ENCODE measurements around the gene MGAT2.
"Not testable (repeated sequence)": the region's sequence is repeated elsewhere in the genome, so short reads cannot be mapped to it uniquely, and the experiment has no call there.

Gene MGAT2

GRCh38 chr14:49612671-49613070 lies 7.9 kb upstream of the MGAT2 start:
- no peak for DNase-seq

GRCh38 chr14:49614196-49614595 lies 6.4 kb upstream of the MGAT2 start:
- DNase-seq: no peak

DNA sequence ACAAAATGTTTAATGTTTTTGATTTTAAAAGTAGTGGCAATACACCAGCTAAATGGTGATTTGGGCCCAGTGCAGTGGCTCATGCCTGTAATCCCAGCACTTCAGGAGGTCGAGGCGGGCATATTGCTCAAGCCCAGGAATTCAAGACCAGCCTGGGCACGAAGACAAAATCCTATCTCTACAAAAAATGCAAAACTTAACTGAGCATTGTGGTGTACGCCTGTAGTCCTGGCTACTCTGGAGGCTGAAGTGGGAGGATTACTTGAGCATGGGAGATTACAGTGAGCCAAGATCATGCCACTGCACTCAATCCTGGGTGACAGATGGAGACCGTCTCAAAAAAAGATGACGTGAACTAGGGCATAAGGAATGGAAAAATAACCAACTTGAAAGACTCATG lies 4.8 kb upstream of the MGAT2 start:
- DNase-seq: no peak

DNA sequence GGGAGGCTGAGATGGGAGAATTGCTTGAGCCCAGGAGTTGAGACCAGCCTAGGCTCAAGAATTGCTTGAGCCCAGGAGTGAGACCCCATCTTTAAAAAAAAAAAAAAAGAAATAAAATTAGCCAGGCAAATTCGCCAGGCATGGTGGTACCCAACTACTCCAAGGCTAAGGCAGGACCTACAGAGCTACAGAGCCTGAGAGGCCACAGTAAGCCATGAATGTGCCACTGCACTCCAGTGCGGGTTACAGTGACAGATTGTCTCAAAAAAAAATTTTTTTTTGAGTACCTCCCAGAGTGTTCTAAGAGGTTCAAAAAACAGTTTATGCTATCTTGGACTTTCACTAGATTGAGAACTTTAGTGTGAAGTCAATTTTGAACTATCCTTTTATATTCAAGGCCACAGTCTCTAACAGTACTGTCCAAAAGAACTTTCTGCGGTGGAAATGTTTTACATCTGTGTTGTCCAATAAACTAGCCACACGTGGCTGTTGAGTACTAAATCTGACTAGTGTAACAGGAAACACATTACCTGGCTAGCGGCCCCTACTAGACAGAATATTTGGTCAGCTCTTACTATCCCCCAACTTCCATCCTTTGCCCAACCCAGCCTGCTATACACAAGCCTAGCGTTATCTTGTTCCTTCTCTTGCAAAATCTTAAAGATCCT lies 2.6 kb upstream of the MGAT2 start:
- DNase-seq: no peak

DNA sequence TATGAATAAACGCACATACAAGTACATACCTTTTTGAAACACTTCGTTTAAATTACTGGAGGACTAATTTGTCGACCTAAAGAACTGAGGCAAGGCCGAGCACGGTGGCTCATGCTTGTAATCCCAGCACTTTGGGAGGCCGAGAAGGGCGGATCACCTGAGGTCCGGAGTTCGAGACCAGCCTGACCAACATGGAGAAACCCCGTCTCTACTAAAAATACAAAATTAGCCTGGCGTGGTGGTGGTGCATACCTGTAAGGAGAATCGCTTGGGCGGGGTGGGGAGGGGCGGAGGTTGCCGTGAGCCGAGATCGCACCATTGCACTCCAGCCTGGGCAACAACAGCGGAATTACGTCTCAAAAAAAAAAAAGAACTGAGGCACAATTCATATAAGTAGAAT lies 1.3 kb upstream of the MGAT2 start:
- not testable (repeated sequence) for DNase-seq

DNA sequence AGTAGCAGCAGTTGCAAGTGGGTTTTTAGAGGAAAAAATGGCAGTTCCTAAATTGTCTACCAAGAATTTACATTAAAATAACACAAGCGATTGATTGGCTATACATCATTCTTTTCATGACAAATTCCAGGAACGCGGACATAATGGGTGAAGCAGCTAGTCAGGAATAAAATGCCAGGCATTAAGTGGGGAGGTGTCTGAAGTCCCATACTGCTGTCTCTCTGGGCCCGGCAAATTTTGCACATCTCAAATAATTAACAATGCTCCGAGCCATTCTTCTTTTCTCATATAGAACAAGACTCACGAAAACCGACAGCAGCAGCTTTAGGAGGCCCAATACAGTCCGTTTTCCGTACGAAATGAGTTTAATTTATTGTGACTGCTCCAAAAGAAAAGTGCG lies 869 bp upstream of the MGAT2 start:
- no peak for DNase-seq

GRCh38 chr14:49621114-49621881 lies 699 bp downstream of the MGAT2 start:
- DNase-seq: peak; percentile 48

- no peak for DNase-seq
Measured at GRCh38 chr14:49622022-49622607, 1.5 kb downstream of the MGAT2 start.

DNA sequence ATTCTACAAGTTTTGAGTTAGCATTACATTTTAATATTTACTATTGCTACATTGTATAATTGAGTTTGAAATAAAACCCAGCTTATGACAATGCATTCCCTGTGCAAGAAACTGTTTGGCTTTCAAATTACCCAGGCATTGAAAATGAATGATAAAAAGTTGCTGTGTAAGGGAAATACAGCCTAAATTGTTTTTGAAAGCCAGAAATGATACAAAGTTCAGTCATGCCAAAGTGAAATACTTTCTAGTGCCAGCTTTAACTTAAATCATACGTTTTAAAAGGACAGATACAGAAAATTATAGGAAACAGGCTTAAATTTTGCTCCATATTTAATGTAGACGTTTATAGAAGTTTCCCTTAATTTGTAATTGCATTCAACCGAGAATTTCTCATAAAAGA lies 2.8 kb downstream of the MGAT2 start:
- no peak for DNase-seq

- peak; percentile 23 for DNase-seq
Measured at GRCh38 chr14:49623941-49624839, 3.6 kb downstream of the MGAT2 start.

DNA sequence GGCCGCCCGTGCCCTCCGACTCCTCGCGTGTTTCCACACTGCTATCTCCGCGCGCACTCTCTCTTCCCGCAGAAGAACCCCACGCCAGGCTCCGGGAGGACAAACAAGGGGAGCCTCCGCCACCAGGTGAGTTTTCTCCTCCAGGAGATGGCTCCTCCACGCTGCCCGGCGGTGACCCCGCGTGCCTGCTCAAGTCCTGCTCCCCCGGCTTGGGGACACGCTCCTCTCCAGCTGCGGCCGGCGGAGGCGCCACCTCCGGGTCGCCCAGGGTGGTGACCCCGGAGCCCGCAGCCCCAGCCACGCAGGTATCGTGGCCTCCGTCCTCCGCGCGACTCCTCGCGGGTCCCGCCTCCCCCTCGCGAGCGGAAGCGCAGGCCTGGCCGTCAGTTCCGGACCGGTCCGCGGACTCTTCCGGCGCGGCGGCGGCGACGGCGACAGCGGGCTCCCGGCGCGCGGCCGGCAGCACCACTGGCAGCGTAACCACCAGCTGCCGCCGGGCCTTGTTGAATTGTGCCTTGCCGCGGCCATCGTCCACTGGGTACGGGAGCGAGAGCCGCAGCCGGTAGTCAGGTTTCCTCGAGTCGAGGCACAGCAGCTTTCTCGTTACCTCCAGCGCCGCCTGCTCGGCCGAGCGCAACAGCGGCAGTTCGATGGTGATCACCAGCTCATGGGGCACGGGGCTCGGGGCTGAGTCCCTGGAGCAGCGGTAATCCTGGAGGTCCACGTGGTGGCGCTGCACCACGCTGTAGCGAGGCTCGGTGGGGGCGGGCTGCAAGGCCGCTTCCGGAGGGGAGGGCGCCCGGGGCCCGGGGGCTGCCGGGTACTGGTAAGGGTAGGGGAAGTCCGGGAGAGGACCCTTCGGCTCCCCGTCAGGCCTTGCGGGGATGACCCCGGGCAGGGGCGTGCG lies 13.3 kb downstream of the MGAT2 start:
- DNase-seq: peak; percentile 88

- DNase-seq: peak; percentile 58
Measured at GRCh38 chr14:49634547-49635334, 14.1 kb downstream of the MGAT2 start, which contains the start of gene DNAAF2. TSS of gene DNAAF2 (minus strand) at chr14:49635244. CDS start at chr14:49635149, 95 bp downstream.

DNA sequence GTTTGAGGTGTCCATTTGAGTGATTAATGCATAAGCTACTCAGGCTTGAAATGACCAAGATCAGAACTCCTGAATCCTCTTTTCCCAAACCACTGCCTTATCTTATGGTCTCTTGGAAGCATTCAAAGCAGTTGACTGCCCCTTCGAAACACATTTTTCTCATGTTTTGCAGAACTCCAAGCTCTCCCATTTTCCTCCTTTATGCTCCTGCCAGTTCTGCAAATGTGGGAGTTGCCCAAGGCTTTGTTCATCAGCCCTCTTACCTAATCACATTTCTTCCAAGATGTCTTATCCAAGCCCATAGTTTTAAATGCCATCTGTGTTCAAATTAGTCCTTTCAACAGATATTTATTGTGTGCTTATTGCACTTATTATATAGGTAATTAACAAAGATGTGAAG lies 16.3 kb downstream of the MGAT2 start:
- no peak for DNase-seq

DNA sequence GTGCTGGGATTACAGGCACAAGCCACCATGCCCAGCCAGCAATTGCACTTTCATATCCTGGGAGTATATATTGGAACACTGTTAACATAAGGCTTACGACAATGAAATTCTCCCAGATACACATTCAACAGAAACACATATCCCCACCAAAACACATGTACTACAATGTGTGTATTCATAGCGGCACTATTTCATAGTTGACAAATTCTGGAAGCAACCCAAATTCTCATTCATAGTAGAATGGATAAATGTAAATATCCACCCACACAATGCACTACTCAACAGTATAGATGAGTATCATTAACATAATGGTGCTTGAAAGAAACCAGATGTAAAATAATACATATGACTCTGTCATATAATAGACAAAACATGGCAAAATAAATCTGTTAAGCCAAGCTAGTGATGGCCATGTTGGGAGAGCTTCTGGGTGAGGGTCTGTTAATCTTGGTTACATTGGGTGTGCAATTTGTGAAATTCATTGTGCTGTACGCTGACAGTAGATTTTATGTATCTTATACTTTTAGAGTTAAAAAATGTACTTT lies 17.0 kb downstream of the MGAT2 start:
- DNase-seq: no peak

DNA sequence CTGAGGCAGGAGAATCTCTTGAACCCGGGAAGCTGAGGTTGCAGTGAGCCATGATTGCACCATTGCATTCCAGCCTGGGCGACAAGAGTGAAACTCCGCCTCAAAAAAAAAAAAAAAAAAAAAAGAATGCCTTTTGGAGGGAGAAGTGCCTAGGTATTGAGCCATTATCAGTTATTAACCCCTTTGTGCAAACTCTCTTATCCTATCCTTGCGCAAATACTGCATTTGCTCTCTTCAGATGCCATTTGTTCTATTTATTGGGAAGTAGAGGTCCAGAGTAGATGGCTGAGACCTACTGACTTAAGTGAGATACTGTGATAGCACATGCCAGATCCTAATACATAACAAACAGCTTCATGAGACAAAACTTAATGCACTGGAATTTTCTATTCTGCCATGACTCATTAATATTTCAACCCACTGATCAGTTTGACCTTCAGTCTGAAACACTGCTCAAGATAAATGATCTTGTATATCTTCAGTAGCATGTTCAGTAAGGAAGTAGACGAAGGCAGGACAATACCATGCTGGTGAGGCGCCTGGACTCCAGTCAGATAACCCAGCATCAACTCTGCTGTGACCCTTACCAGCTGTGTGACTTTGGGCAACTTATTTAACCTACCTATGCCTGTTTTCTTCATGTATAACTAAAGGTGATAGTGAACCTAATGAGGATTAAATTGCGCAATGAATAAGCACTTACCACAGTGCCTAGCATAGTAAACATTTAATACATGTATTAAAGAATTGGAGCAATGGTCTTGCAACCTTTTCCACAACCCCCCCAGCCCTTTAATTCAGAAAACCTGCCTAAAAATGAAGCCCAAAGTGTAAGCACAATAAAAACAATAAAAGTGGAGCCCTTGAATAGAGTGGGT lies 20.2 kb downstream of the MGAT2 start:
- no peak for DNase-seq

- DNase-seq: no peak
Measured at GRCh38 chr14:49641697-49642129, 21.1 kb downstream of the MGAT2 start.

DNA sequence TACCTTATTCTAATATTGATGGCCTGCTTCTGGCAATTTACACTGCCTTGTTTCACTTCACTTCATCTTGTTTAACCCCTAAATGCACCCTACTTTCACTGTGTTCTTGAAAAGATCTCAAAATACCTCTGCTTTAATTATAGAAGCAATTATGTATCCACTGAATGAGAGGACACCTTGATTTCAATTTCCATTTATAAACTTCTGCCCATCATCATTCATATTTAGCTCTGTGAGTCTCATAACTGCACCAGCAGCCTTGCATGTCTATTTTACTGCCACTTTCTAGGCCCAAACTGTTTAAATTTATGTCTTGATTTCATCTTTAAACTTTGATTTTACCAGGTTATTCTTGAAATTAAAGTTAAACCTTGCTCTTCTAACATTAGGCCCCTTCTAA lies 21.6 kb downstream of the MGAT2 start:
- DNase-seq: no peak

GRCh38 chr14:49653508-49653907 lies 32.9 kb downstream of the MGAT2 start:
- DNase-seq: no peak

DNA sequence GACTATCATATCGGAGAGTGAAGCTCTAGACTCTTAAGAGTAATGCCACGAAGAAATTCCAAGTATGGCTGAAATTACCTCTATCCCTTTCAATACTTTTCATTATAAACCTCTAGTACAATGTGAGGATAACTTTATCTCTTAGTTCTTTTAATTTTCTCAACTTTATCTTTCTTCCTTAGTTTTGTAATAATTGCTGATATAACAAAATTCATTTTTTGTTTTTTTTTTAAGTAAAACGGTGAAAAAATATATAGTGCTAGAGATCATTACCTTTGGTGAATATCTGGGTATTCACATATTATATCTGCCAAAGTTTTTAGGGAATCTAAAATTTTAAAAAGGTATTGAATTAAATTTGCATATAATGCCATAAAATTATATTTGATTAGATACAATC lies 33.9 kb downstream of the MGAT2 start:
- DNase-seq: no peak

DNA sequence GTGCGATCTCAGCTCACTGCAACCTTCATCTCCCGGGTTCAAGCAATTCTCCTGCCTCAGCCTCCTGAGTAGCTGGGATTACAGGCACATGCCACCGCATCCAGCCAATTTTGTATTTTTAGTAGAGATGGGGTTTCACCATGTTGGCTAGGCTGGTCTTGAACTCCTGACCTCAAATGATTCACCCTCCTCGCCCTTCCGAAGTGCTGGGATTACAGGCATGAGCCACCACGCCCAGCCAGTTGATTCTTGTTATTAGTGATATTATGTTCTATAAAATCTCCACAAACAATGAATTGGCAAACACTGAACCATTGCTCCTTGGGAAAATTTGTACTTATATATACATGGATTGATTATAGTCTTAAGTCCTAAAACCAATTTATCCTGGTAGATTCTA lies 36.9 kb downstream of the MGAT2 start:
- not testable (repeated sequence) for DNase-seq
